ENCODE results near the gene GPRC5D. TPM values are rescaled to one million over a fixed set of nuclear protein-coding genes. Genes with fewer than 3 reads are reported as not detected.

Gene GPRC5D
- polyA plus RNA-seq, 1 donor (not counting 4 experiments of a cell fraction or from before 2014, with no cell fraction given), result 0.08 TPM

- Histone ChIP-seq H3K79me2 (ENCODE audit: control insufficient read depth, insufficient read depth, low read length) (peaks cover 38% of the 10 kb centered on the region), H3K9me1 (ENCODE audit: control insufficient read depth, extremely low read depth, insufficient read depth, low read length) (no peaks in the 10 kb centered on the region), H4K20me1 (ENCODE audit: control insufficient read depth, extremely low read depth, insufficient read depth, low read length) (no peaks in the 10 kb centered on the region), H3K9ac (ENCODE audit: control insufficient read depth, extremely low read depth, insufficient read depth, low read length) (peak overlapping the region; percentile 48), H3K9me3 (ENCODE audit: control insufficient read depth, low read depth, low read length) (no peaks in the 10 kb centered on the region), H3K4me1 (ENCODE audit: control insufficient read depth, extremely low read depth, insufficient read depth, low read length) (peaks cover 45% of the 10 kb centered on the region), H3K27me3 (ENCODE audit: control insufficient read depth, extremely low read depth, insufficient read depth, low read length) (no peaks in the 10 kb centered on the region), H2AFZ (ENCODE audit: control insufficient read depth, low read length) (no peak overlapping the region), H3K36me3 (ENCODE audit: control insufficient read depth in 2 of 2, extremely low read depth in 1 of 2, insufficient read depth in 2 of 2, low read length in 2 of 2) (no peaks in the 10 kb centered on the region), H3K27ac (ENCODE audit: control insufficient read depth, insufficient read depth, low read length) (peak overlapping the region; percentile 30), H3K4me2 (ENCODE audit: control insufficient read depth, extremely low read depth, insufficient read depth, low read depth, low read length) (peak overlapping the region; percentile 93), H3K4me3 (ENCODE audit: control insufficient read depth in 2 of 3, extremely low read depth in 1 of 3, insufficient read depth in 2 of 3, low read depth in 1 of 3, low read length in 3 of 3) (peak overlapping the region; percentile 40 to 75 (median 55))
- FAIRE-seq (no peak), DNase-seq (ENCODE audit: low read depth, low spot score) (no peak)
- TF ChIP-seq EZH2 (IDR thresholded peaks at IDR 0.05; ENCODE audit: low read length), result no peak
- TF ChIP-seq, protein P1, sequence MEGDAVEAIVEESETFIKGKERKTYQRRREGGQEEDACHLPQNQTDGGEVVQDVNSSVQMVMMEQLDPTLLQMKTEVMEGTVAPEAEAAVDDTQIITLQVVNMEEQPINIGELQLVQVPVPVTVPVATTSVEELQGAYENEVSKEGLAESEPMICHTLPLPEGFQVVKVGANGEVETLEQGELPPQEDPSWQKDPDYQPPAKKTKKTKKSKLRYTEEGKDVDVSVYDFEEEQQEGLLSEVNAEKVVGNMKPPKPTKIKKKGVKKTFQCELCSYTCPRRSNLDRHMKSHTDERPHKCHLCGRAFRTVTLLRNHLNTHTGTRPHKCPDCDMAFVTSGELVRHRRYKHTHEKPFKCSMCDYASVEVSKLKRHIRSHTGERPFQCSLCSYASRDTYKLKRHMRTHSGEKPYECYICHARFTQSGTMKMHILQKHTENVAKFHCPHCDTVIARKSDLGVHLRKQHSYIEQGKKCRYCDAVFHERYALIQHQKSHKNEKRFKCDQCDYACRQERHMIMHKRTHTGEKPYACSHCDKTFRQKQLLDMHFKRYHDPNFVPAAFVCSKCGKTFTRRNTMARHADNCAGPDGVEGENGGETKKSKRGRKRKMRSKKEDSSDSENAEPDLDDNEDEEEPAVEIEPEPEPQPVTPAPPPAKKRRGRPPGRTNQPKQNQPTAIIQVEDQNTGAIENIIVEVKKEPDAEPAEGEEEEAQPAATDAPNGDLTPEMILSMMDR (optimal IDR thresholded peaks at IDR 0.05 in 1 of 3, IDR thresholded peaks at IDR 0.05 in 1 of 3, conservative IDR thresholded peaks at IDR 0.05 in 1 of 3; ENCODE audit: extremely low read depth in 1 of 3, insufficient read depth in 2 of 3, low read length in 3 of 3), result no peak
- dilution Hi-C loops (cut with MboI; ENCODE audit: extremely low pct_ligation_motif_present, low sequenced_read_pairs), result no loop called here
Observed at GRCh38 chr12:12892681-12893141, 59.3 kb downstream of the GPRC5D start.

DNA sequence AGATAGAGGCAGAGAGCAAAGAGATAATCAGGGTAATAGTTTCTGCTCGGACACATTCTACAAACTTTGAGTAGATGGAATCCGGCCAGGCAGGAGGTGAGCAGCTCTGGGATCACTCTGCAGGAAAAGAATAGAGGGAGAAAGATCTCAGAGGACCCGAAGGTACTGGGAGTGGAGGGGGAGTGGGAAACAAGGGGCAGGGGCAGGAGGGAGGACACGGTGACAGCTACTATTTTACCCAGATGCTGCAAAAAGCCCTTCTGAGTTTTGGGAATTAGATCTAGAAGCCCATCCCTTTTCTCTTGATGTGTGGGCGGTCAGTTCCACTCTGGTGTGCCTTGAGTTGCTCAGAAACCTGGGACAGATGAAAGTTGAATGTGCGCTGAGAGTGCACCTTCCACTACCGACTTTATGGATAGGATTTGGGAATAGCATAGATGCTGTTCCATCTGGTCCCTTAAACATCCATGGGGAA, 60.1 kb downstream of the GPRC5D start:
- H3K4me2 ChIP-seq (ENCODE audit: control insufficient read depth, extremely low read depth, insufficient read depth, low read depth, low read length), result peak overlapping the region; percentile 93
- H3K9ac ChIP-seq (ENCODE audit: control insufficient read depth, extremely low read depth, insufficient read depth, low read length), result peak overlapping the region; percentile 92
- H3K79me2 ChIP-seq (ENCODE audit: control insufficient read depth, insufficient read depth, low read length), result peaks cover 32% of the 10 kb centered on the region
- FAIRE-seq, result no peak
- no peaks in the 10 kb centered on the region for H3K27me3 ChIP-seq (ENCODE audit: control insufficient read depth, extremely low read depth, insufficient read depth, low read length)
- peak overlapping the region; percentile 40 to 75 (median 57) for H3K4me3 ChIP-seq (ENCODE audit: control insufficient read depth in 2 of 3, extremely low read depth in 1 of 3, insufficient read depth in 2 of 3, low read depth in 1 of 3, low read length in 3 of 3)
- H3K4me1 ChIP-seq (ENCODE audit: control insufficient read depth, extremely low read depth, insufficient read depth, low read length), result peaks cover 45% of the 10 kb centered on the region
- H3K9me3 ChIP-seq (ENCODE audit: control insufficient read depth, low read depth, low read length), result no peaks in the 10 kb centered on the region
- no peaks in the 10 kb centered on the region for H4K20me1 ChIP-seq (ENCODE audit: control insufficient read depth, extremely low read depth, insufficient read depth, low read length)
- no peak for DNase-seq (ENCODE audit: low read depth, low spot score)
- dilution Hi-C loops (cut with MboI; ENCODE audit: extremely low pct_ligation_motif_present, low sequenced_read_pairs), result no loop called here
- H2AFZ ChIP-seq (ENCODE audit: control insufficient read depth, low read length), result no peak overlapping the region
- no peaks in the 10 kb centered on the region for H3K9me1 ChIP-seq (ENCODE audit: control insufficient read depth, extremely low read depth, insufficient read depth, low read length)
- peak overlapping the region; percentile 94 for H3K27ac ChIP-seq (ENCODE audit: control insufficient read depth, insufficient read depth, low read length)
- no peaks in the 10 kb centered on the region for H3K36me3 ChIP-seq (ENCODE audit: control insufficient read depth in 2 of 2, extremely low read depth in 1 of 2, insufficient read depth in 2 of 2, low read length in 2 of 2)
- TF ChIP-seq, protein P1 (optimal IDR thresholded peaks at IDR 0.05 in 1 of 3, IDR thresholded peaks at IDR 0.05 in 1 of 3, conservative IDR thresholded peaks at IDR 0.05 in 1 of 3; ENCODE audit: extremely low read depth in 1 of 3, insufficient read depth in 2 of 3, low read length in 3 of 3), result no peak
- no peak for TF ChIP-seq EZH2 (IDR thresholded peaks at IDR 0.05; ENCODE audit: low read length)
